Astrocyte (in vitro differentiated cells and primary cell): ENCODE measurements around the gene P2RY4. TPM values are rescaled to one million over a fixed set of nuclear protein-coding genes. Genes with fewer than 3 reads are reported as not detected.

Source experiments
- DNase-seq: peaks from one replicate; pipeline ENCODE4 v3.0.0-alpha.2; 2010; ENCODE audit warnings: low read depth
- FAIRE-seq: peaks from 2 replicates; lab custom pipeline; 2011; peaks lifted over from hg19 to GRCh38; lab: Jason Lieb, UNC
- H2AFZ ChIP-seq: 2 replicates; pipeline ENCODE4 v1.6.0; 2012; ENCODE audit warnings: low read depth, low read length, inconsistent platforms
- H3K27ac ChIP-seq: 2 replicates; pipeline ENCODE4 v1.5.1; 2011; ENCODE audit warnings: low read depth, low read length, inconsistent platforms
- H3K27me3 ChIP-seq: 2 replicates; pipeline ENCODE4 v1.6.0; 2011; ENCODE audit warnings: low read length, inconsistent platforms; ENCODE audit not compliant: insufficient read depth
- H3K36me3 ChIP-seq: 2 replicates; pipeline ENCODE4 v1.5.1; 2011; ENCODE audit warnings: low read length, inconsistent platforms; ENCODE audit not compliant: insufficient read depth
- H3K4me1 ChIP-seq: 2 replicates; pipeline ENCODE4 v1.5.1; 2011; ENCODE audit warnings: low read length, inconsistent platforms; ENCODE audit not compliant: insufficient read depth
- H3K4me2 ChIP-seq: 2 replicates; pipeline ENCODE4 v1.6.0; 2012; ENCODE audit warnings: low read length, inconsistent platforms
- H3K4me3 ChIP-seq: 2 replicates; pipeline ENCODE4 v1.5.1; 2011; ENCODE audit warnings: low read depth, mild to moderate bottlenecking, low read length, inconsistent platforms; ENCODE audit not compliant: insufficient read depth
- H3K79me2 ChIP-seq: 2 replicates; pipeline ENCODE4 v1.6.0; 2012; ENCODE audit warnings: mild to moderate bottlenecking, low read length, inconsistent platforms; ENCODE audit not compliant: insufficient read depth
- H3K9ac ChIP-seq: 2 replicates; pipeline ENCODE4 v1.6.0; 2012; ENCODE audit warnings: mild to moderate bottlenecking, low read length, inconsistent platforms
- H3K9me3 ChIP-seq: 2 replicates; pipeline ENCODE4 v1.5.1; 2012; ENCODE audit warnings: low read depth, mild to moderate bottlenecking, low read length, inconsistent platforms; ENCODE audit not compliant: insufficient read depth
- H4K20me1 ChIP-seq: 2 replicates; pipeline ENCODE4 v1.6.0; 2012; ENCODE audit warnings: low read length, inconsistent platforms; ENCODE audit not compliant: insufficient read depth
- H3K27ac Mint-ChIP-seq: one replicate; pipeline ENCODE4 v1.8.0; 2021; ENCODE audit warnings: mild to moderate bottlenecking, mixed read lengths; ENCODE audit not compliant: unreplicated experiment
- H3K27me3 Mint-ChIP-seq: one replicate; pipeline ENCODE4 v1.8.0; 2021; ENCODE audit warnings: low read depth, mixed read lengths; ENCODE audit not compliant: unreplicated experiment
- H3K36me3 Mint-ChIP-seq: one replicate; pipeline ENCODE4 v1.8.0; 2021; ENCODE audit warnings: low read depth, mixed read lengths; ENCODE audit not compliant: unreplicated experiment
- H3K4me1 Mint-ChIP-seq: one replicate; pipeline ENCODE4 v1.8.0; 2021; ENCODE audit warnings: low read depth, mixed read lengths; ENCODE audit not compliant: unreplicated experiment
- H3K4me3 Mint-ChIP-seq: one replicate; pipeline ENCODE4 v1.8.0; 2021; ENCODE audit warnings: mild to moderate bottlenecking, moderate library complexity, mixed read lengths; ENCODE audit not compliant: unreplicated experiment
- H3K9me3 Mint-ChIP-seq: one replicate; pipeline ENCODE4 v1.8.0; 2021; ENCODE audit warnings: mild to moderate bottlenecking, mixed read lengths; ENCODE audit not compliant: unreplicated experiment
- CTCF ChIP-seq: IDR thresholded peaks from 2 replicates; pipeline ENCODE4 v1.5.1; 2011; ENCODE audit warnings: low read depth, mild to moderate bottlenecking, inconsistent platforms, low read length, moderate library complexity; ENCODE audit not compliant: insufficient read depth
- EZH2 ChIP-seq: IDR thresholded peaks from 2 replicates; pipeline ENCODE4 v1.6.1; 2012; ENCODE audit warnings: mild to moderate bottlenecking, low read length, inconsistent platforms; ENCODE audit not compliant: insufficient read depth
- total RNA-seq: library from RNA; stranded (reverse); gene quantifications from 2 replicates; pipeline ENCODE4 v1.2.1, GENCODE V29; 2021

P2RY4 gene
- total RNA-seq, 1 donor from 2014 or later: 0.18 TPM

- Mint-ChIP-seq H3K4me1 (peaks cover 19% of the 10 kb centered on the region), H3K4me3 (no peak overlapping the region), H3K9me3 (no peaks in the 10 kb centered on the region), H3K27ac (no peak overlapping the region), H3K36me3 (no peaks in the 10 kb centered on the region), H3K27me3 (no peaks in the 10 kb centered on the region)
- Histone ChIP-seq H3K36me3 (no peaks in the 10 kb centered on the region), H3K27ac (no peak overlapping the region), H3K79me2 (no peaks in the 10 kb centered on the region), H3K27me3 (no peaks in the 10 kb centered on the region), H3K4me3 (no peak overlapping the region), H3K9ac (no peak overlapping the region), H3K4me2 (no peak overlapping the region), H3K4me1 (no peaks in the 10 kb centered on the region), H4K20me1 (no peaks in the 10 kb centered on the region), H3K9me3 (no peaks in the 10 kb centered on the region), H2AFZ (no peak overlapping the region)
- DNase-seq (no peak), FAIRE-seq (peak; percentile 63)
- TF ChIP-seq EZH2: no peak
Observed at GRCh38 chrX:70255452-70255851, 4.6 kb downstream of the P2RY4 start.

DNA sequence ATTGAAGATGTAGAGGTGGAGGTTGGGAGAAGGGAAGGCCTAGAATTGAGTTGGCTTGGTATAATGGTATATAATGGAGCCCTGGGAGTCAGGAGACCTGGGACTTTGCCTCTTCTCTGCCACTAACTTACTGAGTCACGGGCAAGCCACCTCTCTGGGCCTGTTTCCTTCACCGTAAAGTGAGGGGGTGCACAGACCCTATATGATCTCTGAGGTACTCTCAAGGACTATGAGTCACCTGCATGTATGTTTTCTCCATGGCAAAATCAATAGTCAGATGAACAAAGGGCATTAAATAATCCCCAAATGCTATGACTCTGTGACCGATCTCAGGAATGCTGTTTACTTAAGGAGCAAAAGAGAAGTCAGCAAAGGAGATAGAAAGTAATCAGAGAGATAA is 5.1 kb downstream of the P2RY4 start:
- Mint-ChIP-seq H3K9me3 (no peaks in the 10 kb centered on the region), H3K27ac (no peak overlapping the region), H3K4me3 (no peak overlapping the region), H3K36me3 (no peaks in the 10 kb centered on the region), H3K4me1 (peaks cover 19% of the 10 kb centered on the region), H3K27me3 (no peaks in the 10 kb centered on the region)
- H3K9ac ChIP-seq: no peak overlapping the region
- no peak overlapping the region for H3K4me3 ChIP-seq
- no peaks in the 10 kb centered on the region for H3K79me2 ChIP-seq
- H3K4me1 ChIP-seq: no peaks in the 10 kb centered on the region
- no peak overlapping the region for H2AFZ ChIP-seq
- no peak overlapping the region for H3K27ac ChIP-seq
- no peak for TF ChIP-seq CTCF
- TF ChIP-seq EZH2: no peak
- H3K36me3 ChIP-seq: no peaks in the 10 kb centered on the region
- no peaks in the 10 kb centered on the region for H3K27me3 ChIP-seq
- DNase-seq: no peak
- FAIRE-seq: peak; percentile 5
- no peak overlapping the region for H3K4me2 ChIP-seq
- no peaks in the 10 kb centered on the region for H3K9me3 ChIP-seq
- H4K20me1 ChIP-seq: no peaks in the 10 kb centered on the region

DNA sequence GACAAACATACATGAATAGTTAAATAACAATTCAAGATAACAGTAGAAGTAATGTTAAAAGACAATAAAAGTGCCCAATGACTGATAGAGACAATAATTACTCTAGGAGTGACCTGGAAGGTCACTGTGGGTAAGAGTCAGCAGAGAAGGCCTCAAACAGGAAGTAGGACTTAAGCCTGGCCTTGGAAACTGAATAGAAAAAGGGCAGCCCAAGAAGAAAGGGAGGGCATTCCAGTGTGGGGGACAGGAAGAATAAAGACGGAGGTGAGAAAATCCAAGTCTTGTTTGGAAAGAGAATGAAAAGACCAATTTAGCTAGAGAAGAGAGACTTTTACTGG is 6.0 kb downstream of the P2RY4 start:
- Mint-ChIP-seq H3K4me3 (no peak overlapping the region), H3K27me3 (no peaks in the 10 kb centered on the region), H3K9me3 (no peaks in the 10 kb centered on the region), H3K4me1 (peaks cover 19% of the 10 kb centered on the region), H3K27ac (peak overlapping the region; percentile 85), H3K36me3 (no peaks in the 10 kb centered on the region)
- DNase-seq: no peak
- no peak overlapping the region for H3K4me3 ChIP-seq
- no peak overlapping the region for H2AFZ ChIP-seq
- FAIRE-seq: no peak
- H3K27me3 ChIP-seq: no peaks in the 10 kb centered on the region
- H3K9ac ChIP-seq: no peak overlapping the region
- H3K4me2 ChIP-seq: no peak overlapping the region
- no peaks in the 10 kb centered on the region for H3K36me3 ChIP-seq
- no peaks in the 10 kb centered on the region for H4K20me1 ChIP-seq
- H3K27ac ChIP-seq: no peak overlapping the region
- TF ChIP-seq EZH2 (no peak), CTCF (no peak)
- no peaks in the 10 kb centered on the region for H3K9me3 ChIP-seq
- H3K4me1 ChIP-seq: no peaks in the 10 kb centered on the region
- H3K79me2 ChIP-seq: no peaks in the 10 kb centered on the region
